Inferior parietal cortex (tissue), 1 donor: ENCODE results near the gene GRAMD4.

Source experiments
- DNase-seq: peaks from one replicate; pipeline ENCODE4 v3.0.0-alpha.2; 2016; ENCODE audit errors: extremely low spot score

GRAMD4 gene

DNA sequence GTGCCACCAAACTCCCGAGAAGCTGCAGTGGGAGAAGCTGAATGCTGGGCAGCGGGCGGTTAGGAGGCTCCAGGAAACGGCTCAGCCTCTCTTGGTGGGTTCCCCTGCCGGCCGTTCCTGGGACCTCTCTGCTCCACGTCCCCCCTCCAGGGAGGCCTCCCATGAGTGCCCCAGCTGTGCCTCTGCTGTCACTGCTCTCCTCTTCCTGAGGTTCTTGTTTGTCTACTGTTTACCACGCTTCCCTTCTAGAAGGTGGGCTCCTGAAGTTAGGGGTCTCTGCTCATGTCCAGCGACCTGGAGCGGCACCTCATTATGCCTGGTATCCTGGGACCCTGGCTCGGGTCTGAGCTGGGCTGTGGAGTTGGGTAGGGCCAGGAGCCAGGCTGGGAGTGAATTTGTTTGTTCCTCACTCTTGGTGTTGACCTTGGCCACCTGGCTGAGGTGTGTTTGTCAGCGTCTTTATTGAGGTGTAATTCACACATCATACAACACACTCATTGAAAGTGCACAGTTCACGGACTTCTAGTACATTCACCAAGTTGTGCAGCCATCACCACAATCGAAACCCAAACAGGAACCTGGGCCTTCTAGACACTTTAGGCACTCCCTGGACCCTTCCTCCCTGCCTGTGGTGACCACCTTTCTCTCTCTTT, 37.8 kb upstream of the GRAMD4 start:
- DNase-seq = no peak

DNA sequence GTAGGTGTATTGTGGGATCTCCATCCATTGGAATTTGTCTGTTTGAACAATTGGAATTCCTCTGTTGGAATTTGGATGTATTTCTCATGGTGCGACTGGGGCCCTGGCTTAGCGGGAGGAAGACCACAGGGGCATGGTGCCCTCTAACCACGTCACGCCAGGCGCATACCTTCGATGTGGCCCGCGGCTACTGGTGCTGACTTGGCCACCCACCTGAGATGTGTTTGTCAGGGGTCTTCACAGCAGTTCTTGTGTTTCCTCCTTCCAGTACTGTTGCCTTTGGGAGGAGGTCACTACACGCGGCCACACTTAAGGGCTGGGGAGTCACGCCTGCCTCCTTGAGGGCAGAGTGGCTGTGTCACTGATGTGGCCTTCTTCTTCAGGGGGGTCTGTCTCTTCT, 36.6 kb upstream of the GRAMD4 start:
- DNase-seq = no peak

DNA sequence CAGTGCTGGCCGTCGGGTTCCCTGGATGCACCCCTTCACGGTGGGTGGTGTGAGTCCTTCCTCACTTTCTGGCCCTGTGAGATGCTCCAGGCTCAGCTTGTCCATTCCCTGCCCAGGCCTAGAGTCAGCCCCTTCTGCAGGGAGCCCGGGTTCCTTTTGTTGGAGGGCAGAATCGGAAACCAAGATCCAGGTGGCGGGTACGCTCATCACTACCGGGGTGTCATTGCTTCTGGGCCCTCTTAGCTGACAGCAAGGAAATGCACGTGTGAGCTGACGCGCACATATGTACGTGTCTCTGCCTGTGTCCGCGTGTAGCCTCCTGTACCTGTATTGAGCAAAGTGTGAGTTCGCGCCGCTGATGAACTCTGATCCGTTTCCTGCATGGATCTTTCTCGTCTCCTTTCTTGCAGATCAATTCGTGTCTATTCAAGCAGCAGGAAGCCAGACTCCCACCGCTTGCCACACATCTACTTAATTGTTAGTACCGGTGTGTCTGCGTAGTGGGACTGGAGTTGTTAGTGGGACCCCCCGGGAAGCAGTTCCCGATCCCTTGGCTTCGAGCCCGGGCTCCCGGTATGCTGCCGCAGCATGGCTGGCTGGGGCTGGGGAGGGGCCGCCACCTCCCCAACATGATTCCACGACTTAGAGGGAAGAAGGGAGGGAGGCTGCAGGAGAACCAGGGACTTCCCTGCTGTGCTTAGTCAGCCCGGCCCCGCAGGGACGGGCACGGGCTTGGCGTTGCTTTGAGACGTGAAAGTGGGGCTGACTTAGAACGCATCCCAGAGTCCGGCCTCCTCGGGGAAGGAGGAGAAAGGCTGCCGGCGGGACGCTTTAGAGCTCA, 35.9 kb upstream of the GRAMD4 start:
- no peak for DNase-seq

DNA sequence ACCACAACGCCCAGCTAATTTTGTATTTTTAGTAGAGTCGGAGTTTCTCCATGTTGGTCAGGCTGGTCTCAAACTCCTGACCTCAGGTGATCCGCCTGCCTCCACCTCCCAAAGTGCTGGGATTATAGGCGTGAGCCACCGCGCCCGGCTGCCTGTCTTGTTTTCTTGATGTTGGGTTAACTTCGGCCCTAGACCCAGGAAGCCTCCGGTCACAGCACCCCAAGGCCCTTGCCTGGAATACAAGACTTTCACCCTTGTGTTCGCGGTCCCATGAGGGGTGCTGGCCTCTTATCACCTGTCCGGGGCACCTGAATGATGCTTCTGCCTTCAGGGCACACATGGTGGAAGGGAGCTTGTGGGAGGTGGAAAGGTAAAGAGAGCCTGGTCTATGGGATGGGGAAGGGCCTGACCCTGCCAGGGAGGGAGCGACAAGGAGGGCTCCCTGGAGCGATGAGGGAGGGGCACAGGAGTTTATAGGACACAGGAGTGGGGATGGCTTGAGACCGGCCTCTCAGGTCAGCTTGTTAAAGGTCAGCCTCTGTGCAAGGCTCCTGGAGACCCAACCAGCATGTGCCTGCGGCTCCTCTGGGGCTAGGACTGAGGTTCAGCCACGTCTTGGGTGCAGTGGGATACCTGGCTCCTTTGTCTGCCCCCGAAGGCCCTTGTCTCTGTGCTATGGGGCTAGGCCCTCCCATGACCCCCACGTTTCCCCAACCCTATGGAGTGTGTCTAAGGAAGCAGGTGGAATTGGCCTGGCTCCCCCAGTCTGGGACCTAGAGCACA, 34.7 kb upstream of the GRAMD4 start:
- DNase-seq = no peak

DNA sequence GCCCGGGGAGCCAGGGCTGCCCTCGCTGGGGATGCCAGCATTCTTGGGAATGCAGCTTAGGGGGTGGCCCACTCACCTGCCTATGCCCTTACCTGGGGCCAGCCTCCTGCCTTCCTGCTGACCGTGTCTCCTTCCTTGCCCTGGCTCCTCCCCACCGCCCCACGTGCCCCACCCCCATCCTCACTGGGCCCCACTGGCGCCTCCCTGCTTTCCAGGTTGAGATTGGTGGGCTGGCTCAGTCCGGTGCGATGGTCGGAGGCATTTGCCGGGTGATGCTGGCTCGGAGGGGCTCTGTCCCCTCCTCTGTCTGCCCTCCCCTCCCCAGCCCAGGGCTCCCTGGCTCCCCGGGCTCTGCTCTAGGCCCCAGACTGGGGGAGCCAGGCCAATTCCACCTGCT, 34.1 kb upstream of the GRAMD4 start:
- no peak for DNase-seq

DNA sequence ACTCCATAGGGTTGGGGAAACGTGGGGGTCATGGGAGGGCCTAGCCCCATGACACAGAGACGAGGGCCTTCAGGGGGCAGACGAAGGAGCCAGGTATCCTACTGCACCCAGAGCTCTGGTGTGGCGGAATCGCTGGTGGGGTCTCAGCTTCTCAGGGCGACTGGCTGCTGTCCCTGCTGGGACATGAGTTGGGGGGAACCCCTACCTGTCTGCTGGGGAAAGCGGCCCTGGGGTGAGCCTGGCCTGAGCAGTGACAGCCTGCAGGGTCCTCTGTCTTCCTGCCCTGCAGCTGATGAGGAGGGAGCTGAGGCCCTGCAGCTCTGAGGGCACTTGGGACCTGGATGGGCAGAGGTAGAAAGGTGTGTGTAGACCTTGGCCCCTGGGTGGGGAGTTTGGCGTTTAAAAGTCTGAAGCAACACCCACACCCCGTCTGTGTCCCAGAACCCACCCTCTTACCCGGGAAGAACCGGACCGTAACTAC, 33.6 kb upstream of the GRAMD4 start:
- no peak for DNase-seq

DNA sequence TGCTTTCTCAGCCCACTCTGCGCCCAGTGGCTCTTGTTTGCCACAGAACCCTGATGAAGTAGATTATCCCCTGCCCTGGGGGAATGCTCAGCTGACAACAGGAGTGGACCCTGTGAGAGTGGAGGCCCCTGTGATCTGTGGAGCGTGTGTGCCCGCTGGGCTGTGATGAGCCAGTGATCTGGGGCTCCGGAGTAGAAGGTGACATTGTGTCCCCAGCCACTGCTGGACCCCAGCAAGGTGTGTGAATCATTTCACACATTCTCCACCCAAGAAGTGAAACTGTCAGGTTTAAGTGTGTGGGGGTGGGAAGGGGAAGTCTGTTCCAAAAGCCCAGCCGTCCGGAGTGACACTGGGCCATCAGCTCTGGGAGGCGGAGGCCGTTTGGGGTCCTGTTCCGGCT, 33.1 kb upstream of the GRAMD4 start:
- no peak for DNase-seq

DNA sequence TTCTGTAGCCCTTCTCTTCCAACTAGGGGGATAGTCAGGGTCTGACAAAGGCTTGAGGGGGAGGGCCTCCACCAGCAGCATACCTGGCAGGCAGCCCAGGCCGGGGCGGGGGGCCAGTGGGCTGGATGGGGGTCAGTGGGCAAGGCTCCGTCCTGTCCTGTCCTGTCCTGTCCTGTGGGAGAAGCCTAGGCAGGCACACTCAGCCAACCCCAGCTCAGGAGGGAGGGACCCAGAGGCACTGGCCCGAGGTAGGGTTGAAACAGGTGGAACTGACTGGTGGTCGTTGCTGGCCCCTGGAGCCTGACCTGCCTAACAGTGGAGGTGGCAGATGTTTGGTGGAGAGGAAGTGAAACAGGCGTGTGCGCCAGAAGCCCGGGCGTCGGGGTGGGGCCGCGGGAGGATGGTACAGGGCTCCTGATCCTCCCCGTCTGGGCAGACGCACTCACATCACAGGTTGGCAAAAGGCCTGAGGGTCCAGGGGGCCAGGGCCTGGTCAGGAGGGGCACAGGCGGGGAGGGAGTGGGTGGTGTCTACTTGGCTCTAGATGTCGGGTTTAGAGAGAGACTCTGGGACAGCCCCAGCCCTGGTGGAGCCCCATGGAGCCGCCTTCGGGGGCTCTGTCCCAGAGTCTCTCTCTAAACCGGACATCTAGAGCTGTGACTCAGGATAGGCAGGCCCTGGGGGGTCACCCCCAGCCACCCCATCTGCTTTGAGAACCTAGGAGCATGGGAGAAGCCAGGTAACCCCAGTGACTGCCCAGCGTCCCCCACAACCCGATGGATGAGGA, 32.5 kb upstream of the GRAMD4 start:
- DNase-seq = no peak

DNA sequence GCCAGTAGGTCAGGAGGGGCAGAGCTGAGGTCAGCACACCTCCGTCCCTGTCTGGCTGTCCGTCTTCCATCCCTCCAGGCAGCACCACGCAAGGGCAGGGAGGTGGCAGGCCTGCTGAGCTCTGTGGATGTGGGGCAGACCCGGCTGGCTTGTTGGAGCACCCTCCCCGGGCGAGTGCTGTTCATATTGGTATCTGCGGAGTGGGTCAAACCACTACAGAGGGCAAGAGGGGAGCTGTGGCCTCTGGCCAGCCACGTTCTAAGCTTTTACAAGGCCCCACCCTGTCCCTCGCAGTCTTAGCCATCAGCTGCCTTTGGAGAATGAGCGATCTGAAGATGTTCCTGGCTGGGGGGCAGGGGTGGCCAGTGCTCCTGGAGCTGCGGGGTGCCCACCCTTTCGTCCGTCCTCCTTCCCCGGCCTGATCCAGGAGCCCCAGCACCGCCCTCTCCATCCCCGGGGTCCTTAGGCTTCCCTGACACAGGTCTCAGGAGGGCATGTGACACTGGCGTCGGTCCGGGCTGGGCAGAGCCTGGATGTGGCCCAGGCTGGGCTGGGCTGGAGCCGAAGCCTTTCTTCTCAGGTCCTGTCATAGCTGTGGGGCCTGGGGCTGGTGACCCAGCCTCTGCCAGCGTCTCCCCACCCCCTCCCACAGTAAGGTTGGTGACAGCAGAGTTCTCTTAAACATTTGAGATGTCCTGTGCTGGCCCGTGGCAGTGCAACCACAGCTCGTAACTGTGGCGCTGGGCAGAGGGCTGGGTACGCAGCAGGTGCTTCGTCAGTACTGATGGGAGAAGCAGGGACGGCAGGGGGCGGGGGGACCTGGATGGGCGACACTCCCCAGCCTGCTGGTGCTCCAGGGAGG, 31.7 kb upstream of the GRAMD4 start:
- DNase-seq = no peak

DNA sequence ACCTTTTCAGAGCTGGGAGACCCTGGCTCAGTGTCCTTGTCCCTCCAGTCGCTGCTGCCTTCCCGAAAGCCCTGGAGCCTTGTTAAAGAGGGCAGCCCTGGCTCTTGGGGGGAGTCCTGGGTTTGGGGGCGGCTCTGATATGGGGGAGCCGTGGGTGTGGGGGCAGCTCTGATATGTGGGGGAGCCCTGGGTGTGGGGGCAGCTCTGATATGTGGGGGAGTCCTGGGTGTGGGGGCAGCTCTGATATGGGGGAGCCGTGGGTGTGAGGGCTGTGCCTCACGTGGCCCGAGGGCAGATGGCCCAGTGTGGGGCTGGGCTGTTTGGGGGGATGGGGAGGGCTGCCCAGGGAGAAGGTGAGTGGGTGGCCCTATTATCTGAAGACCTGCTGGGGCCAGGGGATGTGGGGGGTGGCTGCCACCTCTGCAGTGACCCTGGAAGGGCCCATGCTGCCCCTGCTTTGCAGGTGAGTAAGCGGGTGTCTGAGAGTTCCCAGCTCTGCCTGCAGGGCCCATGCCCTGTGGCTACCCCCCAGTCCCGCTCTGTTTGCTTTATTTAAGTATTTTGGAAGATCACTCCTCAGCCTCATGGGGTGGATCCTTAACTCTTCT, 30.9 kb upstream of the GRAMD4 start:
- DNase-seq = no peak

DNA sequence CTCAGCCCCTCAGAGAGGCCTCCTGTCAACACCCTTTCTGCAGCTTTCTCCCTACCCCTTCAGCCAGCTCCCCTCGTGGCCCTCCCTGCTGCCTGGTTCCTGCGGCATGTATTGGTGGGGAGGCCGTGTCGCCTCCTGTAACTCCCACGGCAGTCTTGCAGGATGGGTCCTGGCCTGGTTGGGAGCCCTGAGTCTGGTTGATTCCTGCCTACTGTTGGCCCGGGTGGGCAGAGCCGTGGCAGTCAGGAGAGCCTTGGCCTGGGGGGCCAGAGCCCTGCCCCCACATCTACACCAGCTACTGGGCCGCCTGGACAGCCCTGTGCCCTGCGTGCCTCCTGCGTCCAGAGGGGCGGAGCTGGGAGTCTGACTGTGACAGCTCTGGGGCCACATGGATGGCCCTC, 30.3 kb upstream of the GRAMD4 start:
- DNase-seq = no peak

DNA sequence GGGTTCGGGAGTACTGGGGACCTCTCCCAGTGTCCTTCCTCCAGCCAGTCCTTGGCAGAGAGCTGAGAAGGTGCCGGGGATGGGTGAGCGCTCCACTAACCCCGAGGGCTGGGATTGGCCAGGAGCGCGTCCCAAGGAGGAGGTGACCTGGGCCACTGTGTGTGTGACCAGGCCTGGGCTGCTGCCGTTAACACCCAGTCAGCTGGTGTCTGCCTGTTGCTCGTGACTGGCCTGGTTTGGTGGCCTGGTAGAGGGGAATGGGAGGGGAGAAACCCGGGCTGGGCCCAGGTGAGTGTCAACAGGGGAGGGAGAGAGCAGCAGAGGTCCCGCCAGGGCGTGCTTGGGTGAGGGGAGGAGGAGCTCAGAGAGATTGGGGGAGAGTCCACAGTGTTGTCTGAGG, 29.9 kb upstream of the GRAMD4 start:
- DNase-seq = no peak

DNA sequence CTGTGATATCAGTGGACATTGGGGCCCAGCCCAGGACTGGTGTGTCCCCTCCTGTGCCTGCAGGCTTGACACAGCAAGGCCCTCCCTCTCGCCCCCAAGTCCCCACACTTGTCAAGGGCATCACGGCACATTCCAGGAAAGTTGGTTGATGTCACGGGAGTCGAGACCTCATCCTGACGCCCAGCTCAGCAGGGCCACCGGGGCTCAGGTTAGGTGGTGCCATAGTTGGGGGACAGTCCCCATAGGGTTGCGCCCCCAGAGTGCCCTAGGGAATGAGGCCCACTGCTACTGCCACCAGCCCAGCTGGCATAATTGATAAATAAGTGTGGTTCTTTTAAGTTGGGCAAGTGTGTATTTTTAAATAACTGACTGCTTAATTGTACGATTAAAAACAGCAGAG, 28.3 kb upstream of the GRAMD4 start:
- DNase-seq = no peak

DNA sequence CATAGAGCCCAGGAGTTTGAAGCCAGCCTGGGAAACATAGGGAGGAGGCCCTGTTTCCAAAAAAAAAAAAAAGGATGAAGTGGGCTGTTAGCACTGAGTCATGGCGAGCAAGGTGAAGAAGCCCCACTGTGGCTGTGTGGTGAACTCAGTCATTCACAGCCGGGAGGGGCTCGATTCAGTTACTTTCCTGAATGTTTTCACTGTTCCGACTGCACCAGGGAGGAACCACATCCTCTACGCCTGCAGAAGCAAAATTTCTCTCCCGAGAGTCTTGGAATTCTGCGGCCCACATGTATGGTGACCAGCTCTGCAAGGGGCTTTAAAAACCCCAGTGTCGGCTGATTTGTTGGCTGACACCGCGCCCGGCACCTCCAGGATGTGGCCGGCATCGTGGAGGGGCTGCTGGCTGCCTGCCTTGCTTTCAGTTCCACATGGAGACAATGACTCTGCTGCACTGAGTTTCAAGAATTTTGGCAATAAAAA, 27.8 kb upstream of the GRAMD4 start:
- no peak for DNase-seq

DNA sequence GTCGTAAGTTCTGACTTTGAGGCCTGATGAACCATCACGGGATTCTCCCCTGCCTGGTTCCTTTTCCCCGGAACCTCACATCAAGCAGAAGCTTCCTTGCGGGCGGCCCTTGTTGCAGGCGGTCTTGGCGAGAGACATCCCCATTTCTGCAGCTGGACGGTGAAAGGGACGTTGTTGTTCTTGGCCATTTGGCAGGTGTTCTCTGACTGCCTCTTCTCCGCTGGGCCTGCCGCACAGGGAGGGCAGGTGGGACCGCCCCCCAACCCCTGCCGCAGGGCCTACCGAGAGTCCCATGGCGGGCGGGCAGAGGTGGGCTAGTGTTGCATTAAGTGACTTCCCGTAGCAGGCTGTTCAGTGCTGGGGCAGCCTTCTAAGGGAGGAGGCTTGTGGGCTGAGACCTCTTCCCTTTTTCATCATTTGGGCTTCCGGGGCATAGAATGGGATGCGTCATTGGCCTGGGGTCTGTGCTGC, 26.9 kb upstream of the GRAMD4 start:
- DNase-seq = no peak

DNA sequence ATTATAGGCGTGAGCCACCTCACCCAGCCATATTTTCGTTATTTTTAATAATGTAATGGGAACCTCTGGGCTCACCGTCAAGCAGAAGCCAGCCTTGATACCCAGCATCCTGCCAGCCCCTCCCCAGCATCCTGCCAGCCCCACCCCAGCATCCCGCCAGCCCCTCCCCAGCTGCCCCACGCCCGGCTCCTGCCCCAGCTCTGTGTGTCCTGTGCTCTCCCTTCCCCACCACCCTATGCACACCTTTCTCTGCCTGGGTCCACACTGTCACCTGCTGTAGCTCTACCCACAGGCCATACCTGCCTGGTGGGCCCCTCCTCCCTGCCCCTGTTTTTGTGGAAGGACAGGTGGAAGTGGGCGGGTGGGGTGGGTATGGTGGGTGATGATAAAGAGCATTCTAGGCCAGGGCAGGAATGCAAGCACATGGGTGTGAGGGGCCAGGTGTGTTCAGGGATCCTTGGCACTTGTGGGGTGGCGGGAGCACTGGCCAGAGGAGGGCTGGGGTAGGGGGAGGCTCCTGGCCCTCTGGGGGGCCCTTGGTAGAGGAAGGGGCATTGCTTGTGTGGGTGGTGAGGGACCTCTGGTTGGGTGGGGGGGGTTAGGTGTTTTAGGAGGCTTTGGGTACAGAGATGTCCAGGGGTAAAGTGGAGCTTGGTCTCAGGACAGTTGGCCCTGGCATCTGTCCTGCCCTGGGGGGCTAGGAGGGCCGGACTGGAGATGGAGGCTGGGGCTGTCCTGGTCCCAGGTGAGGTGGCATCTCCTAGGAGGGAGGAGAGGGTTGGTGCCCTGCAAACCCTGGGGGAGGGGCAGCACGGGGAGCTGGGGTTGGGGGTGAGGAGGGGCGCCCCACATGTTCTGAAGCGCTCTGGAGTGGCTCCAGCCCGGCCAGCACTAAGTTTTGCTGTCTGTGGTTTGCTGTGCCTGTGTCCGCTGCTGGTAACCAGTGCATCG, 25.9 kb upstream of the GRAMD4 start:
- DNase-seq = no peak

DNA sequence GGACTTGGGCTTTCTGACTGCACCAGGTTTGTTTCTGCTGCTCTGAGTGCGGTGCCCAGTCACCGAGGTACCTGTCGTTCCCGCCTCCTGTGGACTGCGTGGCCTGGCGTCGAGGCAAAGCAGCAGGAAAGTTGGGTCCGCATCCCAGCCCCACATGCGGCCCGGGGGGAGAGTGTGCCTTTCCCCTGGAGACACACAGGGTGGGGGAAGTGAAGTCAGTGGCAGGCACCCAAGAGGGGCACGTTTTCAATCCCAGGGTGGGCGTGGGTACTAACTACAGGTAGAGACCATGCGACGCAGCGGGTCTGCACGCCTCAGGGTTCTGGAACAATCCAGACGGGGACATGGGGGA, 25.3 kb upstream of the GRAMD4 start:
- DNase-seq = no peak

DNA sequence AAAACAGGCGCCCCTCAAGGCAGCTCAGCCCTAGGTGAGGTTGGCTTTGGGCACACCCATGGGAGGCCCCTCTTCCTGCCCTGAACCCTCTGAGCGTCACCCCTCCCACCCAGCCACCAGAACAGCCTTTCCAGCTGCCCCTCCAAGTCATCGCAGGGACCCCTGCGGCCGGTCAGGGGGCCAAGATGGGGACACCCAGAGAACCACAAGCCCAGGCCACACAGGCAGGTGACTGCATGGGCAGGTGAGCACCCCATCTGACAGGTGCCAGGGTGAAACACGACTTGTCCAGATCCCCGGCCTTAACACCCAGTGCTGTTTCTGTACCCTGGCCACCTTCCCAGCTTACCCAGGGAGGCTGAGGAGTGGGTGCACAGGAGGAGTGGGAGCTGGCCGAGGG, 24.6 kb upstream of the GRAMD4 start:
- DNase-seq = no peak

DNA sequence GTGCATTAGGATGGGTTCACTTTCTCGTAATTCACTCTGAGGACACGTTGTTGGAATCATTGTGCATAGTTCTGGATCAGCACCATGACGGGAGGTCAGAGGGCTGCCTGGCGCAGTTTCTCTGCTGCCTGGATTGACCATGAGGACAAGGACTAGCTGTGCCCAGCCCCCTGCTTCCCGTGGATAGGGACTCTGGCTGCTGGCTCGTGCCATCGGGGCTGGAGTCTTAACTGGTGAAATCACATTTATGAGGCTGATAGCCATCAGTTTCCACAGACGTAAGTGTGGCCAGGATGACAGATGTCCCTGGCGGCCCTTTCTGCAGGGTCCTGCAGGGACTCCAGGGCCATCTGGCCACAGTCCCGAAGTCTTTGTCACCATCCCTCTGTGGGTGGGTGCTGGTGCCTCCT, 24.1 kb upstream of the GRAMD4 start:
- no peak for DNase-seq
